Measurements from ENCODE around the gene JMJD4.
A peak's percentile ranks its signal among the peaks of the same experiment; 100 is the strongest.

JMJD4 gene

GRCh38 chr1:227728059-227728891, 6.8 kb downstream of the JMJD4 start:
- Histone ChIP-seq H3K36me3 (no peaks in the 10 kb centered on the region), H3K27me3 (ENCODE audit: insufficient read depth, low read depth, severe bottlenecking) (no peaks in the 10 kb centered on the region), H3K4me3 (ENCODE audit: low read depth, low read length) (peak overlapping the region; percentile 50), H3K9me3 (ENCODE audit: severe bottlenecking) (no peaks in the 10 kb centered on the region), H3K27ac (0 out of 2 replicates have a peak overlapping the region, but pooled peaks have one; percentile 1)
- no peak for TF ChIP-seq CTCF (IDR thresholded peaks at IDR 0.05; ENCODE audit: low read depth, low read length)
- peak; percentile 72 for DNase-seq

- DNase-seq, result no peak
- Histone ChIP-seq H3K9me3 (ENCODE audit: severe bottlenecking) (no peaks in the 10 kb centered on the region), H3K4me3 (ENCODE audit: low read depth, low read length) (no peak overlapping the region), H3K36me3 (no peaks in the 10 kb centered on the region), H3K27ac (no peak overlapping the region), H3K27me3 (ENCODE audit: insufficient read depth, low read depth, severe bottlenecking) (no peaks in the 10 kb centered on the region)
- no peak for TF ChIP-seq CTCF (IDR thresholded peaks at IDR 0.05; ENCODE audit: low read depth, low read length)
These were observed 8.0 kb downstream of the JMJD4 start for GRCh38 chr1:227726924-227727599.

- Histone ChIP-seq H3K27me3 (ENCODE audit: insufficient read depth, low read depth, severe bottlenecking) (no peaks in the 10 kb centered on the region), H3K9me3 (ENCODE audit: severe bottlenecking) (no peaks in the 10 kb centered on the region), H3K27ac (no peak overlapping the region)
These were observed 8.8 kb downstream of the JMJD4 start for GRCh38 chr1:227726318-227726717.

GRCh38 chr1:227725046-227725445, 10.1 kb downstream of the JMJD4 start:
- H3K9me3 ChIP-seq (ENCODE audit: severe bottlenecking), result no peaks in the 10 kb centered on the region
- no peak overlapping the region for H3K27ac ChIP-seq
- no peak for DNase-seq
- H3K4me3 ChIP-seq (ENCODE audit: low read depth, low read length), result no peak overlapping the region
- H3K27me3 ChIP-seq (ENCODE audit: insufficient read depth, low read depth, severe bottlenecking), result no peaks in the 10 kb centered on the region
- no peaks in the 10 kb centered on the region for H3K36me3 ChIP-seq
- TF ChIP-seq CTCF (IDR thresholded peaks at IDR 0.05; ENCODE audit: low read depth, low read length), result no peak

More at GRCh38 chr1:227726318-227726717, 8.8 kb downstream of the JMJD4 start:
- no peak overlapping the region for H3K4me3 ChIP-seq (ENCODE audit: low read depth, low read length)
- no peak for TF ChIP-seq CTCF (IDR thresholded peaks at IDR 0.05; ENCODE audit: low read depth, low read length)
- no peak for DNase-seq
- no peaks in the 10 kb centered on the region for H3K36me3 ChIP-seq

- DNase-seq, result no peak
- no peak for TF ChIP-seq CTCF (IDR thresholded peaks at IDR 0.05; ENCODE audit: low read depth, low read length)
- H3K27me3 ChIP-seq (ENCODE audit: insufficient read depth, low read depth, severe bottlenecking), result no peaks in the 10 kb centered on the region
- H3K36me3 ChIP-seq, result no peaks in the 10 kb centered on the region
- H3K9me3 ChIP-seq (ENCODE audit: severe bottlenecking), result no peaks in the 10 kb centered on the region
- H3K4me3 ChIP-seq (ENCODE audit: low read depth, low read length), result no peak overlapping the region
- no peak overlapping the region for H3K27ac ChIP-seq
These were observed 11.6 kb downstream of the JMJD4 start for GRCh38 chr1:227723474-227723873.

Measured in WERI-Rb-1 (cell line).